Prostate gland (tissue), 2 donors: ENCODE measurements around the gene JPH3.

Experiments
- POLR2A ChIP-seq: fragments of 450-650 bp; IDR thresholded peaks from one replicate; pipeline ENCODE4 v1.6.1; 2016; ENCODE audit warnings: antibody characterized with exemption, mild to moderate bottlenecking
- TF ChIP-seq, protein P1 (sequence below), 4 experiments: fragments of 200-600 bp in 2 of 4; fragments of 450-650 bp in 2 of 4; sonication (generic) in 2 of 4; IDR thresholded peaks; 1 replicate in 3 of 4; 2 replicates in 1 of 4; pipeline ENCODE4 v1.5.1; 2016 to 2019; ENCODE audit warnings: antibody characterized with exemption in 4 of 4, mild to moderate bottlenecking in 2 of 4, moderate library complexity in 2 of 4

GRCh38 chr16:87684106-87684677 lies 81.9 kb downstream of the JPH3 start:
- TF ChIP-seq POLR2A: no peak
- TF ChIP-seq, protein P1, sequence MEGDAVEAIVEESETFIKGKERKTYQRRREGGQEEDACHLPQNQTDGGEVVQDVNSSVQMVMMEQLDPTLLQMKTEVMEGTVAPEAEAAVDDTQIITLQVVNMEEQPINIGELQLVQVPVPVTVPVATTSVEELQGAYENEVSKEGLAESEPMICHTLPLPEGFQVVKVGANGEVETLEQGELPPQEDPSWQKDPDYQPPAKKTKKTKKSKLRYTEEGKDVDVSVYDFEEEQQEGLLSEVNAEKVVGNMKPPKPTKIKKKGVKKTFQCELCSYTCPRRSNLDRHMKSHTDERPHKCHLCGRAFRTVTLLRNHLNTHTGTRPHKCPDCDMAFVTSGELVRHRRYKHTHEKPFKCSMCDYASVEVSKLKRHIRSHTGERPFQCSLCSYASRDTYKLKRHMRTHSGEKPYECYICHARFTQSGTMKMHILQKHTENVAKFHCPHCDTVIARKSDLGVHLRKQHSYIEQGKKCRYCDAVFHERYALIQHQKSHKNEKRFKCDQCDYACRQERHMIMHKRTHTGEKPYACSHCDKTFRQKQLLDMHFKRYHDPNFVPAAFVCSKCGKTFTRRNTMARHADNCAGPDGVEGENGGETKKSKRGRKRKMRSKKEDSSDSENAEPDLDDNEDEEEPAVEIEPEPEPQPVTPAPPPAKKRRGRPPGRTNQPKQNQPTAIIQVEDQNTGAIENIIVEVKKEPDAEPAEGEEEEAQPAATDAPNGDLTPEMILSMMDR (IDR thresholded peaks at IDR 0.05): no peak
